ENCODE results near the gene TOX2. TPM values are rescaled to one million over a fixed set of nuclear protein-coding genes. Genes with fewer than 3 reads are reported as not detected.

Gene TOX2
- total RNA-seq, 1 experiment from 2014 or later = 1.8 TPM

DNA sequence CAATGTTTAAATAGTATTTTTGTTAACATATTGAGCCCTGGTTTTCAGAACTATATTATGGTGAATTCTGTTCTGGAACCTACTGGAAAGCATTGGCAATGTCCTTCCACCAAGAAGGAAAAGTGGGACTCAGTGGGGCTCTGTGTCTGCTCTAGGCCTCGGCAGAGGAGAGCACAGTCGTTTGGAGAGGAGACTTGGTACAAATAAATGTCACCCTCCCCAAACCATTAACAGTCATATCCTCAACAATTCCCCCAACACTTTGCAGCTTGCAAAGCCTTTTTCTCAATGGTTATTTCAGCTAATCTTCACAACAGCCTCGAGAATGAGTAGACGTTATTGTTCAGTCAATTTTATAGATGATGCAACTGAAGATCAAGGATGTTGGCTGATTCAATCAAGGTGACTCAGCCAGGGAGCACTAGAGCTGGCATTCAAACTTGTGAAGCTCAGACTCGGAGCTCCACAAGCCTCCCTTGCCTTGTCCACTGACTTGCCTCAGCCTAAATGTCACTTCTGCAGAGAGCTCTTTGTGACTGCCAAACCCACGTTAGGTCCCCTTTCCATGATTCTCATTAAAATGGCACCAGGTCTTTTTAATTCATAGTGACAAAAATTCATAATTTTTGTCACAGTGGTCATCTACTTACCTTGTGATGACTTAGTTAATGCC, 60.6 kb downstream of the TOX2 start:
- ATAC-seq (peak; percentile 94), DNase-seq (peak; percentile 94)
- BruUV-seq (replicated peaks) = no TSS peak
- H3K27ac ChIP-seq (ENCODE audit: low read length) = peak overlapping the region; percentile 72
- H3K9me3 ChIP-seq (ENCODE audit: low read length) = no peaks in the 10 kb centered on the region
- peak overlapping the region; percentile 62 for H3K4me2 ChIP-seq (ENCODE audit: low read length)
- H4K20me1 ChIP-seq (ENCODE audit: low read length) = no peaks in the 10 kb centered on the region
- CTCF ChIA-PET = no interaction called here
- H3K4me3 ChIP-seq (ENCODE audit: low read length) = no peak overlapping the region
- no peaks in the 10 kb centered on the region; the same call in 1 of the 2 replicates for H3K36me3 ChIP-seq (ENCODE audit: low read depth, low read length)
- intact Hi-C loops (cut with micrococcal nuclease) = loop anchor here (1.0 to 2.0 kb wide), 2 partner anchors 20 to 36 kb away; no protein-coding TSS in a partner anchor
- no peak overlapping the region for H2AFZ ChIP-seq (ENCODE audit: low read length)
- peaks cover 16% of the 10 kb centered on the region for H3K4me1 ChIP-seq (ENCODE audit: insufficient read depth, low read length)
- H3K27me3 ChIP-seq (ENCODE audit: low read length) = no peaks in the 10 kb centered on the region
- peak overlapping the region; percentile 14; the same call in 1 of the 2 replicates for H3K9ac ChIP-seq (ENCODE audit: low read length)
- no peaks in the 10 kb centered on the region for H3K9me2 ChIP-seq (replicated peaks; ENCODE audit: low read length)
- TF ChIP-seq EZH2 (IDR thresholded peaks at IDR 0.05; ENCODE audit: low read length, unreplicated experiment) (no peak), EZH2phosphoT487 (IDR thresholded peaks at IDR 0.05; ENCODE audit: borderline replicate concordance, low read length) (no peak)
- TF ChIP-seq, protein P1, sequence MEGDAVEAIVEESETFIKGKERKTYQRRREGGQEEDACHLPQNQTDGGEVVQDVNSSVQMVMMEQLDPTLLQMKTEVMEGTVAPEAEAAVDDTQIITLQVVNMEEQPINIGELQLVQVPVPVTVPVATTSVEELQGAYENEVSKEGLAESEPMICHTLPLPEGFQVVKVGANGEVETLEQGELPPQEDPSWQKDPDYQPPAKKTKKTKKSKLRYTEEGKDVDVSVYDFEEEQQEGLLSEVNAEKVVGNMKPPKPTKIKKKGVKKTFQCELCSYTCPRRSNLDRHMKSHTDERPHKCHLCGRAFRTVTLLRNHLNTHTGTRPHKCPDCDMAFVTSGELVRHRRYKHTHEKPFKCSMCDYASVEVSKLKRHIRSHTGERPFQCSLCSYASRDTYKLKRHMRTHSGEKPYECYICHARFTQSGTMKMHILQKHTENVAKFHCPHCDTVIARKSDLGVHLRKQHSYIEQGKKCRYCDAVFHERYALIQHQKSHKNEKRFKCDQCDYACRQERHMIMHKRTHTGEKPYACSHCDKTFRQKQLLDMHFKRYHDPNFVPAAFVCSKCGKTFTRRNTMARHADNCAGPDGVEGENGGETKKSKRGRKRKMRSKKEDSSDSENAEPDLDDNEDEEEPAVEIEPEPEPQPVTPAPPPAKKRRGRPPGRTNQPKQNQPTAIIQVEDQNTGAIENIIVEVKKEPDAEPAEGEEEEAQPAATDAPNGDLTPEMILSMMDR (conservative IDR thresholded peaks at IDR 0.05; ENCODE audit: low read depth, low read length) = no peak
- H3F3A ChIP-seq (ENCODE audit: low read length, unreplicated experiment) = no peaks in the 10 kb centered on the region
- H3K79me2 ChIP-seq (ENCODE audit: low read length) = no peaks in the 10 kb centered on the region
- POLR2A ChIA-PET (ENCODE audit: unreplicated experiment) = no interaction called here

DNA sequence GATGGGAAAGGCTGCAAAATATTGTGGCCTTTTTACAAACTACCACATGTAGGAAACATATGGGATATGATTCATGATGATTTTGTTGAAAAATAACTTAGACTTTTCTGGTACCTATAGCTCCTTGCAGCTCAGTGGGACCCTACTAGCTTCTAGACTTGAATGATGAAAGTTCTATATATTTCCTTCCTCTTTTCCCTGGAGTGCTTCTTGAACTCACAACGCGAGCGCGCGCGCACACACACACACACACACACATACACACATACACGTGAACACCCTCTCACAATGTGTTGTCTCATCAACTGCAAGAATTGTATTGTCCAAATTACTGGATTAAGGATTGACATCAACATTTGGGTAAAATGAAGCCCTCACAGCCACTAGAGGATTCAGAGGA, 61.9 kb downstream of the TOX2 start:
- no peak overlapping the region for H2AFZ ChIP-seq (ENCODE audit: low read length)
- TF ChIP-seq EZH2 (IDR thresholded peaks at IDR 0.05; ENCODE audit: low read length, unreplicated experiment) (no peak), EZH2phosphoT487 (IDR thresholded peaks at IDR 0.05; ENCODE audit: borderline replicate concordance, low read length) (no peak)
- TF ChIP-seq, protein P1 (conservative IDR thresholded peaks at IDR 0.05; ENCODE audit: low read depth, low read length) = no peak
- no peaks in the 10 kb centered on the region for H3F3A ChIP-seq (ENCODE audit: low read length, unreplicated experiment)
- intact Hi-C loops (cut with micrococcal nuclease) = no loop called here
- ATAC-seq (no peak), DNase-seq (no peak)
- H3K4me3 ChIP-seq (ENCODE audit: low read length) = no peak overlapping the region
- BruUV-seq (replicated peaks) = no TSS peak
- ChIA-PET CTCF (no interaction called here), POLR2A (ENCODE audit: unreplicated experiment) (no interaction called here)
- H4K20me1 ChIP-seq (ENCODE audit: low read length) = no peaks in the 10 kb centered on the region
- no peaks in the 10 kb centered on the region; the same call in 1 of the 2 replicates for H3K36me3 ChIP-seq (ENCODE audit: low read depth, low read length)
- H3K79me2 ChIP-seq (ENCODE audit: low read length) = no peaks in the 10 kb centered on the region
- H3K9ac ChIP-seq (ENCODE audit: low read length) = no peak overlapping the region
- H3K9me2 ChIP-seq (replicated peaks; ENCODE audit: low read length) = no peaks in the 10 kb centered on the region
- no peak overlapping the region for H3K4me2 ChIP-seq (ENCODE audit: low read length)
- H3K4me1 ChIP-seq (ENCODE audit: insufficient read depth, low read length) = peaks cover 16% of the 10 kb centered on the region
- no peaks in the 10 kb centered on the region for H3K9me3 ChIP-seq (ENCODE audit: low read length)
- no peaks in the 10 kb centered on the region for H3K27me3 ChIP-seq (ENCODE audit: low read length)
- H3K27ac ChIP-seq (ENCODE audit: low read length) = no peak overlapping the region

DNA sequence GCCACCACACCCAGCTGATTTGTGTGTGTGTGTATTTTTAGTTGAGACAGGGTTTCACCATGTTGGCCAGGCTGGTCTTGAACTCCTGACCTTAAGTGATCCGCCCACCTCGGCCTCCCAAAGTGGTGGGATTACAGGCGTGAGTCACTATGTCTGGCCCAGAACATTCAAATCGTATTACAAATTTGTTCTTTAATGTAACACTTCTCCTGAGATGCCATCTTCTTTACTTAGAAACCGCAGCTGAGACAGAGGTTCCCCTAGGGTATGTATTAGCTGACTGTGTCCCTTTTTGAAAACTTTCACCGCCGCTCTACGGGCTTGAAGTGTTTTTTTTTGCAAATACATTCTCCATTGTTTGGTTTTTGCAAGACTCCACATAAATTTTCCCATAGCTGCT, 62.6 kb downstream of the TOX2 start:
- Histone ChIP-seq H2AFZ (ENCODE audit: low read length) (no peak overlapping the region), H3K27ac (ENCODE audit: low read length) (no peak overlapping the region), H3K4me1 (ENCODE audit: insufficient read depth, low read length) (peaks cover 16% of the 10 kb centered on the region), H3F3A (ENCODE audit: low read length, unreplicated experiment) (no peaks in the 10 kb centered on the region), H4K20me1 (ENCODE audit: low read length) (no peaks in the 10 kb centered on the region), H3K9me3 (ENCODE audit: low read length) (no peaks in the 10 kb centered on the region), H3K79me2 (ENCODE audit: low read length) (no peaks in the 10 kb centered on the region), H3K9me2 (replicated peaks; ENCODE audit: low read length) (no peaks in the 10 kb centered on the region), H3K27me3 (ENCODE audit: low read length) (no peaks in the 10 kb centered on the region), H3K9ac (ENCODE audit: low read length) (no peak overlapping the region), H3K4me3 (ENCODE audit: low read length) (no peak overlapping the region), H3K4me2 (ENCODE audit: low read length) (no peak overlapping the region), H3K36me3 (ENCODE audit: low read depth, low read length) (no peaks in the 10 kb centered on the region; the same call in 1 of the 2 replicates)
- ChIA-PET POLR2A (ENCODE audit: unreplicated experiment) (no interaction called here), CTCF (interaction anchor here (0.6 kb wide), 1 partner anchor 137 kb away, joined by 6 read pairs; no protein-coding TSS in a partner anchor)
- TF ChIP-seq EZH2 (IDR thresholded peaks at IDR 0.05; ENCODE audit: low read length, unreplicated experiment) (no peak), EZH2phosphoT487 (IDR thresholded peaks at IDR 0.05; ENCODE audit: borderline replicate concordance, low read length) (no peak)
- TF ChIP-seq, protein P1 (conservative IDR thresholded peaks at IDR 0.05; ENCODE audit: low read depth, low read length) = no peak
- ATAC-seq (no peak), DNase-seq (no peak)
- intact Hi-C loops (cut with micrococcal nuclease) = no loop called here
- BruUV-seq (replicated peaks) = no TSS peak

Measured in PC-3 (cell line).